Measurements from ENCODE around the gene AKAP9. TPM values are rescaled to one million over a fixed set of nuclear protein-coding genes. Genes with fewer than 3 reads are reported as not detected.
A peak's percentile ranks its signal among the peaks of the same experiment; 100 is the strongest.

AKAP9 gene
- total and polyA plus RNA-seq, 4 donors, result 11.4 to 203 (median 40.0) TPM

DNA sequence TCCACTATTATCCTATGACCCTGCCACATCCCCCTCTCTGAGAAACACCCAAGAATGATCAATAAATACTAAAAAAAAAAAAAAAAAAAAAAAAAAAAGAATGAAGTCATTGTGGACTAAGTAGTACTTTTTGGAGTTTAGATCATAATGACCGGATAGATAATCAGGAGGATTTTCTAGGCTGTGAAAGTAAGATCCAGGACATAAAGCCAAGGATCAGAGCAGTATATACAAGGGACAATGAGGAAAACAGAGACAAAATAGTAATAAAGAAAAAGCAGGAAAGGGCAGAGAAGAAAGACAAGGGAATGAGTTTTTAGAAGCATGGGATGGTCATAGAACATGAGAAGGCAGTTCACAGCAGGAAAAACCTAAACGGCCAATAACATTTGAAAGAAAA lies 87.6 kb downstream of the AKAP9 start:
- Histone ChIP-seq H3K27me3 (ENCODE audit: control insufficient read depth in 3 of 3, insufficient read depth in 3 of 3, low read length in 2 of 3) (no peaks in the 10 kb centered on the region), H3K4me1 (ENCODE audit: control insufficient read depth in 5 of 5, insufficient read depth in 5 of 5, low read length in 5 of 5) (no peaks in the 10 kb centered on the region), H3K9me3 (ENCODE audit: control insufficient read depth in 4 of 4, insufficient read depth in 3 of 4, low read length in 3 of 4) (peaks cover 0 to 12% (median 0%) of the 10 kb centered on the region in 4 donors), H3K27ac (ENCODE audit: low read depth in 1 of 2, low read length in 1 of 2) (no peak overlapping the region), H3K4me3 (no peak overlapping the region), H3K36me3 (ENCODE audit: control insufficient read depth in 4 of 4, insufficient read depth in 4 of 4, low read length in 4 of 4) (peaks cover 10 to 18% (median 13%) of the 10 kb centered on the region in 4 donors), H3K9ac (ENCODE audit: insufficient read depth in 1 of 2, low read length in 2 of 2) (no peak overlapping the region)
- ATAC-seq (ENCODE audit: insufficient read depth, low FRiP score) (no peak), DNase-seq (peak in 1 of 3 donors; percentile 6)
- 93 to 96% methylated on average over 2 of the region's 2 CpGs for WGBS, 2 donors
- TF ChIP-seq, protein P1, sequence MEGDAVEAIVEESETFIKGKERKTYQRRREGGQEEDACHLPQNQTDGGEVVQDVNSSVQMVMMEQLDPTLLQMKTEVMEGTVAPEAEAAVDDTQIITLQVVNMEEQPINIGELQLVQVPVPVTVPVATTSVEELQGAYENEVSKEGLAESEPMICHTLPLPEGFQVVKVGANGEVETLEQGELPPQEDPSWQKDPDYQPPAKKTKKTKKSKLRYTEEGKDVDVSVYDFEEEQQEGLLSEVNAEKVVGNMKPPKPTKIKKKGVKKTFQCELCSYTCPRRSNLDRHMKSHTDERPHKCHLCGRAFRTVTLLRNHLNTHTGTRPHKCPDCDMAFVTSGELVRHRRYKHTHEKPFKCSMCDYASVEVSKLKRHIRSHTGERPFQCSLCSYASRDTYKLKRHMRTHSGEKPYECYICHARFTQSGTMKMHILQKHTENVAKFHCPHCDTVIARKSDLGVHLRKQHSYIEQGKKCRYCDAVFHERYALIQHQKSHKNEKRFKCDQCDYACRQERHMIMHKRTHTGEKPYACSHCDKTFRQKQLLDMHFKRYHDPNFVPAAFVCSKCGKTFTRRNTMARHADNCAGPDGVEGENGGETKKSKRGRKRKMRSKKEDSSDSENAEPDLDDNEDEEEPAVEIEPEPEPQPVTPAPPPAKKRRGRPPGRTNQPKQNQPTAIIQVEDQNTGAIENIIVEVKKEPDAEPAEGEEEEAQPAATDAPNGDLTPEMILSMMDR (IDR thresholded peaks at IDR 0.05; ENCODE audit: control extremely low read depth, extremely low read depth), result no peak

DNA sequence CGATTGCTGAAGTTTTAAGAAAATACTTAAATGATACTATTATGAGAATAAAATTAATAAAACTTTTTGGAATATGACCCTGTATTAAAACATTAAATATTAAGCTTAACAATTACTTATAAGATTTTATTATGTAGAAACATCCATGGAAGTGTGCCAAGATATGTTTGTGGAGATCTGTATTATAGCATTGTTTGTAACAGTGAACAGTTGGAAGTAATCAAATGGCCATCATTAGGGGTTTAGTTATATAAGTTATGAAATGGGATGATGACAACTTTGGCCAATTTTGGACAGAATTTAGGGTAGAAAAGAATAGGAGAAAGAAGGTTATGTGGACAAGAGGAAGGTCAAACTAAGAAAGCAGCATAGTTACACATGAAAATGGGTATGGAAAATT lies 88.0 kb downstream of the AKAP9 start:
- H3K4me3 ChIP-seq, result no peak overlapping the region
- peaks cover 9 to 14% (median 13%) of the 10 kb centered on the region in 4 donors for H3K36me3 ChIP-seq (ENCODE audit: control insufficient read depth in 4 of 4, insufficient read depth in 4 of 4, low read length in 4 of 4)
- H3K27me3 ChIP-seq (ENCODE audit: control insufficient read depth in 3 of 3, insufficient read depth in 3 of 3, low read length in 2 of 3), result no peaks in the 10 kb centered on the region
- H3K4me1 ChIP-seq (ENCODE audit: control insufficient read depth in 5 of 5, insufficient read depth in 5 of 5, low read length in 5 of 5), result no peaks in the 10 kb centered on the region
- no peak overlapping the region for H3K27ac ChIP-seq (ENCODE audit: low read depth in 1 of 2, low read length in 1 of 2)
- no peak for ATAC-seq (ENCODE audit: insufficient read depth, low FRiP score)
- TF ChIP-seq, protein P1 (IDR thresholded peaks at IDR 0.05; ENCODE audit: control extremely low read depth, extremely low read depth), result no peak
- no peak overlapping the region for H3K9ac ChIP-seq (ENCODE audit: insufficient read depth in 1 of 2, low read length in 2 of 2)
- DNase-seq, result peak in 2 of 3 donors; percentile 34 to 58
- WGBS, 2 donors, result 97 to 100% methylated on average over 1 of the region's 1 CpG
- H3K9me3 ChIP-seq (ENCODE audit: control insufficient read depth in 4 of 4, insufficient read depth in 3 of 4, low read length in 3 of 4), result peaks cover 0 to 12% (median 0%) of the 10 kb centered on the region in 4 donors

DNA sequence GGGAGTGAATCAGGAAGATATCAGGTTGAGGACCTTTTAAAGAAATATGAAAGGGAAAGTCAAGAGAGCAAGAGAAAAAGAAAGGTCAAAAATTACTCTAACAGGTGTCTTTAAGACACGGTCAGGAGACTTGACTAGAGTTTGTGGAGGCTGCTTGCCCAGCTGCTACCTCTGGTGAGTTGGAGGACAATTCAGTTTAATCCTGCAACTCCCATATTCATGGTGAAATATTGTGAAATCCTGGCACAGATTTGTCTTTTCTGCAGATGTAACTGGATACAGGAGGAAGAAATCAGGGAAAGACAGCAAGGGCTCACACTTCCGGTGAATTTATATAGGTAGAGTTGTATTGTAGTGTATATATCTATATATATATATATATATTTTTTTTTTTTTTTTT lies 93.5 kb downstream of the AKAP9 start:
- TF ChIP-seq, protein P1 (IDR thresholded peaks at IDR 0.05; ENCODE audit: control extremely low read depth, extremely low read depth), result no peak
- H3K36me3 ChIP-seq (ENCODE audit: control insufficient read depth in 4 of 4, insufficient read depth in 4 of 4, low read length in 4 of 4), result peaks cover 2 to 16% (median 5%) of the 10 kb centered on the region in 4 donors
- no peak overlapping the region for H3K27ac ChIP-seq (ENCODE audit: low read depth in 1 of 2, low read length in 1 of 2)
- ATAC-seq (ENCODE audit: insufficient read depth, low FRiP score) (no peak), DNase-seq (peak in 1 of 3 donors; percentile 22)
- no peak overlapping the region for H3K4me3 ChIP-seq
- no peaks in the 10 kb centered on the region for H3K4me1 ChIP-seq (ENCODE audit: control insufficient read depth in 5 of 5, insufficient read depth in 5 of 5, low read length in 5 of 5)
- no peaks in the 10 kb centered on the region for H3K9me3 ChIP-seq (ENCODE audit: control insufficient read depth in 4 of 4, insufficient read depth in 3 of 4, low read length in 3 of 4)
- H3K9ac ChIP-seq (ENCODE audit: insufficient read depth in 1 of 2, low read length in 2 of 2), result no peak overlapping the region
- 92% methylated on average over 2 of the region's 2 CpGs for WGBS, 2 donors
- H3K27me3 ChIP-seq (ENCODE audit: control insufficient read depth in 3 of 3, insufficient read depth in 3 of 3, low read length in 2 of 3), result no peaks in the 10 kb centered on the region

DNA sequence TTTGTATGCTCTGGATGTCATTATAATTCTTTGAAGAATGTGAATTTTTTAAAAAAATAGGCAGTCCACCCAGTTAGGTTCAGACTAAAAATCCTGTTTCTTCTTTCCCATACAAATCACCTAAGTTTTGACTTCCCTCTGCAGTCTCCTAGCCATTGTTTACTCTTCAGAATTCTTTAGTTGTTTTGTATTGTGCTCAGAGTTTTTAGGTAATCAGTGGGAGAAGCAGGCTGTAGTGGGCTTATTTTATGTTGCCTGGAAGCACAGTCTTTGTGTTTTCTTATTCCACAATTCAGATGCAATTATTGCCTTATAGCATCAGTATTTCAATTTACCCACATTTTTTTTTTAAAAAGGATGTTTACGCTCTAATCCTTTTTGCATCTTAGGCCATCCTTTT lies 94.9 kb downstream of the AKAP9 start:
- Histone ChIP-seq H3K36me3 (ENCODE audit: control insufficient read depth in 4 of 4, insufficient read depth in 4 of 4, low read length in 4 of 4) (peaks cover under 1 to 16% (median 3%) of the 10 kb centered on the region in 4 donors), H3K4me1 (ENCODE audit: control insufficient read depth in 5 of 5, insufficient read depth in 5 of 5, low read length in 5 of 5) (peaks cover 0 to under 1% (median 0%) of the 10 kb centered on the region in 5 donors), H3K27ac (ENCODE audit: low read depth in 1 of 2, low read length in 1 of 2) (no peak overlapping the region), H3K27me3 (ENCODE audit: control insufficient read depth in 3 of 3, insufficient read depth in 3 of 3, low read length in 2 of 3) (no peaks in the 10 kb centered on the region), H3K4me3 (no peak overlapping the region), H3K9me3 (ENCODE audit: control insufficient read depth in 4 of 4, insufficient read depth in 3 of 4, low read length in 3 of 4) (no peaks in the 10 kb centered on the region), H3K9ac (ENCODE audit: insufficient read depth in 1 of 2, low read length in 2 of 2) (no peak overlapping the region)
- 93 to 94% methylated on average over 1 of the region's 1 CpG for WGBS, 2 donors
- TF ChIP-seq, protein P1 (IDR thresholded peaks at IDR 0.05; ENCODE audit: control extremely low read depth, extremely low read depth), result no peak
- ATAC-seq (ENCODE audit: insufficient read depth, low FRiP score) (no peak), DNase-seq (no peak)
